T-cell (primary cell): ENCODE measurements around the gene EFEMP1. TPM values are rescaled to one million over a fixed set of nuclear protein-coding genes. Genes with fewer than 3 reads are reported as not detected.

Experiments
- ATAC-seq, 4 experiments: fragments of 200-7000 bp in 3 of 4; fragments of 150-1000 bp in 1 of 4; cut with Tn5 transposase; replicated peaks in 1 of 4; 1 replicate in 3 of 4; 2 replicates in 1 of 4; pipeline ENCODE4 v1.10.0; 2021; ENCODE audit warnings: moderate library complexity in 3 of 4, mild to moderate bottlenecking in 2 of 4, moderate number of reproducible peaks in 1 of 4
- CTCF ChIA-PET, 2 donors: fragments of 300-600 bp; sonication (Branson Sonifier 250); formaldehyde crosslinking; loops; one replicate each; lab custom pipeline; 2022; ENCODE audit warnings: antibody characterized with exemption in 2 of 2; lab: Charles Lee
- POLR2A ChIA-PET, 2 donors: fragments of 300-600 bp; sonication (Branson Sonifier 250); formaldehyde crosslinking; loops; one replicate each; lab custom pipeline; 2022; ENCODE audit warnings: antibody characterized with exemption in 2 of 2; lab: Charles Lee
- DNase-seq, 35 experiments: peaks; one replicate each; pipeline versions ENCODE4 v3.0.0 to v3.0.0-alpha.2; 2013 to 2023
- H3K27ac ChIP-seq: one replicate; pipeline ENCODE4 v1.5.1; 2013; ENCODE audit warnings: low read length
- H3K27me3 ChIP-seq, 2 experiments: replicated peaks in 1 of 2; 1 replicate in 1 of 2; 2 replicates in 1 of 2; pipeline versions ENCODE4 v1.6.1 to v1.7.0; 2013; ENCODE audit warnings: low read length in 1 of 2, mixed read lengths in 1 of 2; ENCODE audit not compliant: control insufficient read depth in 2 of 2, insufficient read depth in 2 of 2; ENCODE audit errors: extremely low read depth in 1 of 2
- H3K36me3 ChIP-seq, 2 donors: 1 replicate in 1 of 2; 2 replicates in 1 of 2; pipeline versions ENCODE4 v1.6.1 to v1.7.0; 2013; ENCODE audit warnings: low read length in 1 of 2; ENCODE audit not compliant: control insufficient read depth in 2 of 2, insufficient read depth in 1 of 2; ENCODE audit errors: extremely low read depth in 1 of 2
- H3K4me1 ChIP-seq, 2 experiments: 1 replicate in 1 of 2; 2 replicates in 1 of 2; pipeline versions ENCODE4 v1.6.1 to v1.7.0; 2013; ENCODE audit warnings: low read length in 2 of 2, mixed read lengths in 1 of 2; ENCODE audit not compliant: insufficient read depth in 2 of 2, control insufficient read depth in 1 of 2; ENCODE audit errors: extremely low read depth in 1 of 2
- H3K4me3 ChIP-seq, 2 donors: 1 replicate in 1 of 2; 2 replicates in 1 of 2; pipeline versions ENCODE4 v1.5.1 to v1.7.0; 2013; ENCODE audit warnings: mild to moderate bottlenecking in 2 of 2, low read length in 1 of 2, moderate library complexity in 1 of 2; ENCODE audit not compliant: control insufficient read depth in 1 of 2; ENCODE audit errors: extremely low read depth in 1 of 2
- H3K9me3 ChIP-seq: 2 replicates; pipeline ENCODE4 v1.7.0; 2013
- H3K27ac Mint-ChIP-seq, 2 donors: one replicate each; pipeline ENCODE4 v1.8.0; 2020 to 2021; ENCODE audit warnings: mild to moderate bottlenecking in 2 of 2, mixed read lengths in 2 of 2
- H3K27me3 Mint-ChIP-seq, 2 donors: one replicate each; pipeline ENCODE4 v1.8.0; 2021 to 2022; ENCODE audit warnings: mixed read lengths in 2 of 2
- H3K36me3 Mint-ChIP-seq: one replicate; pipeline ENCODE4 v1.8.0; 2021; ENCODE audit warnings: mixed read lengths
- H3K4me1 Mint-ChIP-seq, 3 donors: one replicate each; pipeline ENCODE4 v1.8.0; 2020 to 2022; ENCODE audit warnings: mixed read lengths in 3 of 3, mild to moderate bottlenecking in 1 of 3
- H3K4me3 Mint-ChIP-seq, 3 donors: one replicate each; pipeline ENCODE4 v1.8.0; 2020 to 2022; ENCODE audit warnings: mild to moderate bottlenecking in 3 of 3, mixed read lengths in 3 of 3, moderate library complexity in 3 of 3
- H3K9me3 Mint-ChIP-seq, 3 donors: one replicate each; pipeline ENCODE4 v1.8.0; 2020 to 2022; ENCODE audit warnings: mixed read lengths in 3 of 3
- WGBS: methylation state at CpG from one replicate; pipeline ENCODE4 v1.1.5; 2013; ENCODE audit warnings: missing lambda C conversion rate; ENCODE audit not compliant: insufficient coverage; 5-methylcytosine and 5-hydroxymethylcytosine counted together
- total RNA-seq, 35 experiments: library from RNA in 6 of 35; stranded (reverse) in 6 of 35; fragments of 120-200 nt in 1 of 35; gene quantifications; one replicate each; pipeline versions ENCODE4 v1.2.1 to v1.2.4 and lab custom pipeline; 2013 to 2026

EFEMP1 gene
- total RNA-seq, 5 donors from 2014 or later (not counting 1 experiment from before 2014, with no cell fraction given): 0.30 to 0.95 (median 0.73) TPM; not detected in 2

GRCh38 chr2:55962915-55963314 lies 39.3 kb upstream of the EFEMP1 start:
- no peaks in the 10 kb centered on the region for H3K4me1 Mint-ChIP-seq
- POLR2A ChIA-PET: no interaction called here

GRCh38 chr2:55961318-55961911 lies 37.8 kb upstream of the EFEMP1 start:
- Mint-ChIP-seq H3K4me1 (no peaks in the 10 kb centered on the region), H3K27ac (no peak overlapping the region), H3K9me3 (peaks cover 0 to 3% (median 0%) of the 10 kb centered on the region in 3 donors), H3K27me3 (peaks cover 0 to 2% of the 10 kb centered on the region in 2 donors), H3K36me3 (no peaks in the 10 kb centered on the region), H3K4me3 (no peak overlapping the region)
- H3K4me1 ChIP-seq: no peaks in the 10 kb centered on the region
- ChIA-PET CTCF (interaction anchor here in 1 of 2 donors (0.6 kb wide), 1 partner anchor 267 kb away, joined by 3 read pairs; no protein-coding TSS in a partner anchor), POLR2A (no interaction called here)
- peak in 1 of 35 experiments; percentile 1 for DNase-seq
- no peaks in the 10 kb centered on the region for H3K36me3 ChIP-seq
- H3K27ac ChIP-seq: no peak overlapping the region
- ATAC-seq: no peak
- no peaks in the 10 kb centered on the region for H3K27me3 ChIP-seq
- no peak overlapping the region for H3K4me3 ChIP-seq
- no peaks in the 10 kb centered on the region for H3K9me3 ChIP-seq
- WGBS: no CpG with 5 or more reads among the region's 3 CpGs

More at GRCh38 chr2:55962915-55963314, 39.3 kb upstream of the EFEMP1 start:
- Histone ChIP-seq H3K36me3 (no peaks in the 10 kb centered on the region), H3K27ac (no peak overlapping the region), H3K4me3 (no peak overlapping the region), H3K9me3 (no peaks in the 10 kb centered on the region), H3K4me1 (no peaks in the 10 kb centered on the region), H3K27me3 (no peaks in the 10 kb centered on the region)
- Mint-ChIP-seq H3K36me3 (no peaks in the 10 kb centered on the region), H3K27me3 (peaks cover 2 to 4% of the 10 kb centered on the region in 2 donors), H3K27ac (no peak overlapping the region), H3K4me3 (no peak overlapping the region), H3K9me3 (peaks cover 0 to 6% (median 0%) of the 10 kb centered on the region in 3 donors)
- no peak for ATAC-seq
- CTCF ChIA-PET: no interaction called here
- no peak for DNase-seq
- WGBS: 35% methylated on average over 2 of the region's 3 CpGs

GRCh38 chr2:55958756-55959155 lies 35.2 kb upstream of the EFEMP1 start:
- ATAC-seq (no peak), DNase-seq (no peak)
- Histone ChIP-seq H3K27me3 (no peaks in the 10 kb centered on the region), H3K4me1 (no peaks in the 10 kb centered on the region), H3K27ac (no peak overlapping the region), H3K4me3 (no peak overlapping the region), H3K36me3 (no peaks in the 10 kb centered on the region), H3K9me3 (no peaks in the 10 kb centered on the region)
- ChIA-PET POLR2A (no interaction called here), CTCF (no interaction called here)
- no peak overlapping the region for H3K27ac Mint-ChIP-seq
- peaks cover 0 to 3% (median 0%) of the 10 kb centered on the region in 3 donors for H3K9me3 Mint-ChIP-seq
- H3K27me3 Mint-ChIP-seq: peaks cover 0 to 2% of the 10 kb centered on the region in 2 donors
- H3K36me3 Mint-ChIP-seq: no peaks in the 10 kb centered on the region
- H3K4me1 Mint-ChIP-seq: no peaks in the 10 kb centered on the region
- no peak overlapping the region for H3K4me3 Mint-ChIP-seq
- WGBS: 0% methylated on average over 1 of the region's 1 CpG

GRCh38 chr2:55957142-55957541 lies 33.6 kb upstream of the EFEMP1 start:
- H3K4me3 Mint-ChIP-seq: no peak overlapping the region
- no peaks in the 10 kb centered on the region for H3K4me1 ChIP-seq
- H3K36me3 Mint-ChIP-seq: no peaks in the 10 kb centered on the region
- CTCF ChIA-PET: no interaction called here
- no peak for ATAC-seq
- H3K27me3 ChIP-seq: no peaks in the 10 kb centered on the region
- H3K9me3 ChIP-seq: no peaks in the 10 kb centered on the region
- no peak for DNase-seq
- no peak overlapping the region for H3K4me3 ChIP-seq
- H3K27me3 Mint-ChIP-seq: no peaks in the 10 kb centered on the region
- WGBS: no CpG with 5 or more reads among the region's 3 CpGs
- no peak overlapping the region for H3K27ac Mint-ChIP-seq
- no peaks in the 10 kb centered on the region for H3K4me1 Mint-ChIP-seq
- no peaks in the 10 kb centered on the region for H3K36me3 ChIP-seq
- no peaks in the 10 kb centered on the region for H3K9me3 Mint-ChIP-seq
- POLR2A ChIA-PET: no interaction called here
- no peak overlapping the region for H3K27ac ChIP-seq

- no CpG with 5 or more reads among the region's 4 CpGs for WGBS
- no peaks in the 10 kb centered on the region for H3K36me3 ChIP-seq
- H3K4me3 ChIP-seq: no peak overlapping the region
- H3K9me3 Mint-ChIP-seq: no peaks in the 10 kb centered on the region
- POLR2A ChIA-PET: no interaction called here
- no peaks in the 10 kb centered on the region for H3K36me3 Mint-ChIP-seq
- no peaks in the 10 kb centered on the region for H3K4me1 Mint-ChIP-seq
- no peaks in the 10 kb centered on the region for H3K9me3 ChIP-seq
- H3K27me3 ChIP-seq: no peaks in the 10 kb centered on the region
- H3K27ac Mint-ChIP-seq: no peak overlapping the region
- CTCF ChIA-PET: no interaction called here
- H3K4me1 ChIP-seq: no peaks in the 10 kb centered on the region
- no peak overlapping the region for H3K4me3 Mint-ChIP-seq
- ATAC-seq: no peak
- no peak overlapping the region for H3K27ac ChIP-seq
- H3K27me3 Mint-ChIP-seq: peaks cover 0 to 17% of the 10 kb centered on the region in 2 donors
- DNase-seq: no peak
Observed at GRCh38 chr2:55954306-55955035, 30.9 kb upstream of the EFEMP1 start.

GRCh38 chr2:55952415-55952814 lies 28.8 kb upstream of the EFEMP1 start:
- DNase-seq (no peak), ATAC-seq (no peak)
- no peak overlapping the region for H3K27ac Mint-ChIP-seq
- H3K9me3 Mint-ChIP-seq: no peaks in the 10 kb centered on the region
- POLR2A ChIA-PET: no interaction called here
- H3K9me3 ChIP-seq: no peaks in the 10 kb centered on the region
- H3K27me3 Mint-ChIP-seq: peaks cover 4 to 17% of the 10 kb centered on the region in 2 donors
- H3K36me3 Mint-ChIP-seq: no peaks in the 10 kb centered on the region
- no peaks in the 10 kb centered on the region for H3K4me1 ChIP-seq
- H3K4me1 Mint-ChIP-seq: no peaks in the 10 kb centered on the region
- H3K27me3 ChIP-seq: no peaks in the 10 kb centered on the region
- no peaks in the 10 kb centered on the region for H3K36me3 ChIP-seq
- CTCF ChIA-PET: no interaction called here
- 37% methylated on average over 2 of the region's 4 CpGs for WGBS
- no peak overlapping the region for H3K27ac ChIP-seq
- H3K4me3 ChIP-seq: no peak overlapping the region
- no peak overlapping the region for H3K4me3 Mint-ChIP-seq
